Tibial artery (tissue), 4 donors: ENCODE data around the gene CFAP100.

Experiments
- DNase-seq, 2 donors: peaks; one replicate each; pipeline ENCODE4 v3.0.0-alpha.2; 2019
- H3K27ac ChIP-seq, 2 donors: fragments of 200-600 bp; sonication (generic) in 1 of 2; 1 replicate in 1 of 2; 2 replicates in 1 of 2; pipeline ENCODE4 v1.5.1; 2018 to 2019; ENCODE audit warnings: mild to moderate bottlenecking in 1 of 2
- H3K27me3 ChIP-seq, 2 donors: fragments of 200-600 bp; sonication (generic) in 1 of 2; one replicate each; pipeline versions ENCODE4 v1.5.1 to v1.6.0; 2016 to 2019
- H3K36me3 ChIP-seq, 3 donors: fragments of 200-600 bp; sonication (generic) in 2 of 3; one replicate each; pipeline ENCODE4 v1.5.1; 2016 to 2019; ENCODE audit warnings: mild to moderate bottlenecking in 2 of 3
- H3K4me1 ChIP-seq, 4 donors: fragments of 200-600 bp; sonication (generic) in 2 of 4; 1 replicate in 3 of 4; 2 replicates in 1 of 4; pipeline ENCODE4 v1.5.1; 2016 to 2019
- H3K4me3 ChIP-seq, 2 donors: fragments of 200-600 bp; sonication (generic) in 1 of 2; 1 replicate in 1 of 2; 2 replicates in 1 of 2; pipeline ENCODE4 v1.5.1; 2018 to 2019; ENCODE audit warnings: mild to moderate bottlenecking in 2 of 2
- H3K9me3 ChIP-seq, 3 donors: fragments of 200-600 bp; sonication (generic) in 1 of 3; one replicate each; pipeline ENCODE4 v1.5.1; 2016 to 2019
- CTCF ChIP-seq, 2 experiments: fragments of 200-600 bp in 1 of 2; fragments of 450-650 bp in 1 of 2; IDR thresholded peaks; one replicate each; pipeline ENCODE4 v1.5.1; 2017 to 2019; ENCODE audit warnings: antibody characterized with exemption in 2 of 2, mild to moderate bottlenecking in 1 of 2, moderate library complexity in 1 of 2
- intact Hi-C: fragments of 100-400 bp; cut with DNase I; formaldehyde crosslinking; loops from one replicate; pipeline ENCODE4 v1.15.0; 2023; ENCODE audit warnings: low total_unique reads

CFAP100 gene

GRCh38 chr3:126448893-126449180 lies 54.1 kb downstream of the CFAP100 start:
- H3K27ac ChIP-seq = no peak overlapping the region
- intact Hi-C loops = no loop called here
- no peak overlapping the region for H3K4me3 ChIP-seq
- H3K9me3 ChIP-seq = no peaks in the 10 kb centered on the region
- no peaks in the 10 kb centered on the region for H3K27me3 ChIP-seq
- H3K4me1 ChIP-seq = peaks cover 0 to 4% (median 0%) of the 10 kb centered on the region in 4 donors
- DNase-seq = no peak
- H3K36me3 ChIP-seq = peaks cover 40 to 56% (median 55%) of the 10 kb centered on the region in 3 donors
- no peak for TF ChIP-seq CTCF (IDR thresholded peaks at IDR 0.05)

GRCh38 chr3:126449621-126450051 lies 54.9 kb downstream of the CFAP100 start:
- Histone ChIP-seq H3K36me3 (peaks cover 40 to 61% (median 55%) of the 10 kb centered on the region in 3 donors), H3K4me1 (peaks cover 0 to 4% (median 0%) of the 10 kb centered on the region in 4 donors), H3K9me3 (no peaks in the 10 kb centered on the region), H3K4me3 (no peak overlapping the region), H3K27ac (no peak overlapping the region), H3K27me3 (no peaks in the 10 kb centered on the region)
- intact Hi-C loops = no loop called here
- no peak for TF ChIP-seq CTCF (IDR thresholded peaks at IDR 0.05)
- no peak for DNase-seq

- Histone ChIP-seq H3K27me3 (no peaks in the 10 kb centered on the region), H3K36me3 (peaks cover 40 to 63% (median 55%) of the 10 kb centered on the region in 3 donors), H3K4me1 (peaks cover 0 to 4% (median 0%) of the 10 kb centered on the region in 4 donors), H3K9me3 (no peaks in the 10 kb centered on the region), H3K27ac (no peak overlapping the region), H3K4me3 (no peak overlapping the region)
- intact Hi-C loops = no loop called here
- DNase-seq = no peak
- no peak for TF ChIP-seq CTCF (IDR thresholded peaks at IDR 0.05)
These were observed 55.5 kb downstream of the CFAP100 start for GRCh38 chr3:126450219-126450618.

- intact Hi-C loops = no loop called here
- DNase-seq = peak in 1 of 2 donors; percentile 35
- H3K9me3 ChIP-seq = no peaks in the 10 kb centered on the region
- no peak overlapping the region for H3K27ac ChIP-seq
- H3K4me1 ChIP-seq = peaks cover 0 to 4% (median 0%) of the 10 kb centered on the region in 4 donors
- peaks cover 40 to 65% (median 55%) of the 10 kb centered on the region in 3 donors for H3K36me3 ChIP-seq
- H3K27me3 ChIP-seq = no peaks in the 10 kb centered on the region
- H3K4me3 ChIP-seq = no peak overlapping the region
- no peak for TF ChIP-seq CTCF (IDR thresholded peaks at IDR 0.05)
These were observed 56.0 kb downstream of the CFAP100 start for GRCh38 chr3:126450744-126451143.

GRCh38 chr3:126451511-126451910 lies 56.8 kb downstream of the CFAP100 start:
- DNase-seq = no peak
- Histone ChIP-seq H3K4me3 (no peak overlapping the region), H3K27me3 (no peaks in the 10 kb centered on the region), H3K27ac (no peak overlapping the region), H3K9me3 (no peaks in the 10 kb centered on the region), H3K4me1 (peaks cover 0 to 4% (median 0%) of the 10 kb centered on the region in 4 donors), H3K36me3 (peaks cover 40 to 73% (median 60%) of the 10 kb centered on the region in 3 donors)
- TF ChIP-seq CTCF (IDR thresholded peaks at IDR 0.05) = no peak
- intact Hi-C loops = no loop called here

- DNase-seq = no peak
- no peak for TF ChIP-seq CTCF (IDR thresholded peaks at IDR 0.05)
- intact Hi-C loops = no loop called here
These were observed 57.5 kb downstream of the CFAP100 start for GRCh38 chr3:126452213-126452612.

More at GRCh38 chr3:126452213-126452612, 57.5 kb downstream of the CFAP100 start:
- Histone ChIP-seq H3K36me3 (peaks cover 44 to 80% (median 65%) of the 10 kb centered on the region in 3 donors), H3K4me1 (peaks cover 0 to 4% (median 0%) of the 10 kb centered on the region in 4 donors), H3K27ac (no peak overlapping the region), H3K27me3 (no peaks in the 10 kb centered on the region), H3K4me3 (no peak overlapping the region), H3K9me3 (no peaks in the 10 kb centered on the region)
